Measurements from ENCODE around the gene PRR36. TPM values are rescaled to one million over a fixed set of nuclear protein-coding genes. Genes with fewer than 3 reads are reported as not detected.

Gene PRR36
- polyA plus RNA-seq, 4 donors, result 3.7 to 12.5 (median 7.2) TPM

DNA sequence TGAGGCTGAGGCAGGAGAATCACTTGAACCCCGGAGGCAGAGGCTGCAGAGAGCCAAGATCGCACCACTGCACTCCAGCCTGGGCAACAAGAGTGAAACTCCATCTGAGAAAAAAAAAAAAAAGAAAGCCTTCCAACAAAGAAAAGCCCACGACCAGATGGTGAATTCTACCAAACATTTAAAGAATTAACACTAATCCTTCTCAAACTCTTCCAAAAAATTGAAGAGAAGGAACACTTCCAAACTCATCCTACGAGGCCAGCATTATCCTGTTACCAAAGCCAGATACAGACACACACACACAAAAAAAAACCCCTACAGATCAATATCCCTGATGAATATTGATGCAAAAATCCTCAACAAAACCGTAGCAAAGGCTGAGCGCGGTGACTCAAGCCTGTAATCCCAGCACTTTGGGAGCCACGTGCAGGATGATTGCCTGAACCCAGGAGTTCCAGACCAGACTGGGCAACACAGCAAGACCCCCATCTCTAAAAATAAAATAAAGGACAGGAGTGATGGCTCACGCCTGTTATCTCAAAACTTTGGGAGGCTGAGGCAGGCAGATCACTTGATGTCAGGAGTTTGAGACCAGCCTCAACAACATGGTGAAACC is 50.4 kb downstream of the PRR36 start:
- no peak for DNase-seq (ENCODE audit: low read depth in 4 of 4, low spot score in 2 of 4)

DNA sequence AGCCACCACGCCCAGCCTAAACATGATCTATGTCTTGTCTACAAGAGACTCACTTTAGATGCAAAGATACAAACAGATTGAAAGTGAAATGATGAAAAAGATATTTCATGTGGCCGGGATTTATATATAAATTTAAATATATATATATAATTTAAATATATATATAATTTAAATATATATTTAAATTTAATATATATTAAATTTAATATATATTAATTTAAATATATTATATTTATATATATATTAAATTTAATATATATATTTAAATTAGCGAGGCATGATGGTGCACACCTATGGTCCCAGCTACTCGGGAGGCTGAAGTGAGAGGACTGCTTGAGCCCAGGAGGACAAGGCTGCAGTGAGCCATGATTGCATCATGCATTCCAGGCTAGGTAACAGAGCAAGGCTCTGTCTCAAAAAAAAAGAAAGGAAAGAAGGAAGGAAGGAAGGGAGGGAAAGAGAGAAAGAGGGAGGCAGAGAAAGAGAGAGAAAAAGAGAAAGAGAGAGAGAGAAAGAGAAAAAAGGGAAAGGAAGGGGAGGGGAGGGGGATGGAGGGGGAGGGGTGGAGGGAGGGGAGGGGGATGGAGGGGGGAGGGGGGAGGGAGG is 51.2 kb downstream of the PRR36 start:
- DNase-seq (ENCODE audit: low read depth in 4 of 4, low spot score in 2 of 4), result no peak

DNA sequence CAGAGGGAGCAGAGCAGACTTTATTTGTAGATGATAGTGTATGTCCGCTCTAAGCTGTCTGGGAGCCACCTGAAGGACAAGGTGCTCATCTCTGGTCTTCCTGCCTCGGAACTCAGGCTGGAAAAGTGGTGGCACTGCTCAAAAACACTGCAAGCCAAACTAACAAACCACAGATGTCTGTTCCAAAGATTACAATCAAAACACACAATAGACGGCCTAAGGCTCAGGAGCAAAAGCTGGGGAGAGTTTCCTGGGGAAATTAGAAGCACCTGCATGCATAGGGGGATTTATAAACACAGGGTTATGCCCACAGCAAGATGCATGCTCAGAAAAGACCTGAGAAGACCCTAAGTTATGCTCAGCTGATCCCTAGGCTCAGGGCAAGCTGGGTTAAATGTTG is 53.6 kb downstream of the PRR36 start:
- DNase-seq (ENCODE audit: low read depth in 4 of 4, low spot score in 2 of 4), result no peak

DNA sequence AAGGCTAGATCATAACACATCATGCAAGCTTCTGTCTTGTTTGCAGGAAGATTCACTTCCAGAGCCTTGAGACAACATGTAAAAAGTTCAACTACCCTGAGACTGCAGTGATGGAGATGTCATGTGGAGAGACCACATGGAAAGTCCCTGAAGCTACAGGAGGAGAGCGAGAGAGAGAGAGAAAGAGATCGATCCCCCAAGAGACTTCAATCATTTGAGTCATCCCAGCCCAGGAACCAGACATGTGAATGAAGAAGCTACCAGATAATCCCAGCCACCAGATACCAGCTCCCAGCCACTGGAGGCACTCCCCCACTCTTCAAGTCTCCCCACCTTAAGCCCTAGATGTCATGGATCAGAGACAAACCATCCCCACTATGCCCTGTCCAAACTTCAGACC is 54.9 kb downstream of the PRR36 start:
- DNase-seq (ENCODE audit: low read depth in 4 of 4, low spot score in 2 of 4), result no peak

DNA sequence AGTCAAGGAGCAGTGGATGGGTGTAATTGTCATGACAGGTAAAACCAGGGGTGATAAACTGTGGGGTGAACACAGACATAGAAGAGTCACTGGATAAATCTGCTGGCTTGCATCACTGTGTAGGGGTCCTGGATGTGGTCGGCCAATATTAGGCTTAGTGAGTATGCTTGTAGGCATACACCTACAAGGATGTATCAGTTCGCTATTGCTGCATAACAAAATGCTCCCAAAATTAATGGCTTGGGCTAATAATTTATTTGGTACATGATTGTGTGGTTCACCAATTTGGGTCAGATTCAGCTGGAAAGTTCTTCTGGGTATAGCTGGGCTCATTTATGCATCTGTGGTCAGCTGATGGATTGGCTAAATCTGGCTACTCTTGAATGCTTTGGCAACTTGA is 55.4 kb downstream of the PRR36 start:
- DNase-seq (ENCODE audit: low read depth in 4 of 4, low spot score in 2 of 4), result no peak

Other genes with a start within 250 kb of the PRR36 start
- 10 to 100 TPM; 31.4 to 47.9 (median 42.1) TPM for gene XAB2, start 244.8 kb downstream of the PRR36 start, polyA plus RNA-seq (ENCODE audit: insufficient read length in 4 of 4)
- gene PET100, start 244.6 kb downstream of the PRR36 start, polyA plus RNA-seq (ENCODE audit: insufficient read length in 4 of 4), result 100 to 1,000 TPM in 3 of 4 donors, 10 to 100 TPM in 1; 99.2 to 131 (median 118) TPM
- gene PCP2, start 240.7 kb downstream of the PRR36 start, polyA plus RNA-seq (ENCODE audit: insufficient read length in 4 of 4), result 1 to 10 TPM in 3 of 4 donors, under 1 TPM in 1; 0.54 to 2.8 (median 1.5) TPM
- gene STXBP2, start 237.3 kb downstream of the PRR36 start, polyA plus RNA-seq (ENCODE audit: insufficient read length in 4 of 4), result 10 to 100 TPM; 58.7 to 87.6 (median 73.3) TPM
- 1 to 10 TPM in 2 of 4 donors, under 1 TPM in 2; 0.71 to 2.7 (median 1.7) TPM for gene RETN, start 205.3 kb downstream of the PRR36 start, polyA plus RNA-seq (ENCODE audit: insufficient read length in 4 of 4)
- gene MCEMP1, start 197.3 kb downstream of the PRR36 start, polyA plus RNA-seq (ENCODE audit: insufficient read length in 4 of 4), result under 1 TPM in 2 of 4 donors, not detected in 2; 0.21 to 0.36 TPM
- 10 to 100 TPM; 42.7 to 97.1 (median 59.0) TPM for gene TRAPPC5, start 193.6 kb downstream of the PRR36 start, polyA plus RNA-seq (ENCODE audit: insufficient read length in 4 of 4)
- under 1 TPM; 0.27 to 0.45 (median 0.31) TPM for gene FCER2, start 172.3 kb downstream of the PRR36 start, polyA plus RNA-seq (ENCODE audit: insufficient read length in 4 of 4)
- gene CLEC4G, start 142.3 kb downstream of the PRR36 start, polyA plus RNA-seq (ENCODE audit: insufficient read length in 4 of 4), result under 1 TPM in 1 of 4 donors, not detected in 3; 0.21 TPM
- gene CD209, start 126.9 kb downstream of the PRR36 start, polyA plus RNA-seq (ENCODE audit: insufficient read length in 4 of 4), result 1 to 10 TPM in 3 of 4 donors, under 1 TPM in 1; 0.52 to 1.5 (median 1.4) TPM
- gene CLEC4M, start 111.1 kb downstream of the PRR36 start, polyA plus RNA-seq (ENCODE audit: insufficient read length in 4 of 4), result 1 to 10 TPM; 1.5 to 4.7 (median 3.3) TPM
- gene EVI5L, start 44.2 kb downstream of the PRR36 start, polyA plus RNA-seq (ENCODE audit: insufficient read length in 4 of 4), result 10 to 100 TPM; 15.1 to 19.9 (median 18.5) TPM
- 1 to 10 TPM; 2.3 to 2.6 (median 2.5) TPM for gene LRRC8E, start 14.1 kb upstream of the PRR36 start, polyA plus RNA-seq (ENCODE audit: insufficient read length in 4 of 4)
- 10 to 100 TPM; 21.3 to 46.6 (median 36.5) TPM for gene MAP2K7, start 29.5 kb upstream of the PRR36 start, polyA plus RNA-seq (ENCODE audit: insufficient read length in 4 of 4)
- gene TGFBR3L, start 40.4 kb upstream of the PRR36 start, polyA plus RNA-seq (ENCODE audit: insufficient read length in 4 of 4), result 1 to 10 TPM in 2 of 4 donors, under 1 TPM in 2; 0.38 to 1.3 (median 1.0) TPM
- gene SNAPC2, start 45.9 kb upstream of the PRR36 start, polyA plus RNA-seq (ENCODE audit: insufficient read length in 4 of 4), result 10 to 100 TPM; 13.0 to 23.5 (median 18.2) TPM
- 10 to 100 TPM; 11.8 to 41.7 (median 28.4) TPM for gene CTXN1, start 51.7 kb upstream of the PRR36 start, polyA plus RNA-seq (ENCODE audit: insufficient read length in 4 of 4)
- 10 to 100 TPM; 39.2 to 62.5 (median 52.1) TPM for gene TIMM44, start 69.3 kb upstream of the PRR36 start, polyA plus RNA-seq (ENCODE audit: insufficient read length in 4 of 4)
- gene ELAVL1, start 131.3 kb upstream of the PRR36 start, polyA plus RNA-seq (ENCODE audit: insufficient read length in 4 of 4), result 10 to 100 TPM; 82.9 to 89.4 (median 85.6) TPM
- under 1 TPM in 3 of 4 donors, not detected in 1; 0.22 to 0.30 (median 0.24) TPM for gene CCL25, start 178.4 kb upstream of the PRR36 start, polyA plus RNA-seq (ENCODE audit: insufficient read length in 4 of 4)